Aorta (tissue), 5 donors: ENCODE results near the gene PIP4K2A. TPM values are rescaled to one million over a fixed set of nuclear protein-coding genes. Genes with fewer than 3 reads are reported as not detected.

Source experiments
- ATAC-seq: fragments of 200-7000 bp; cut with Tn5 transposase; one replicate; pipeline ENCODE4 v1.9.1; 2022; ENCODE audit warnings: moderate library complexity; ENCODE audit not compliant: low FRiP score
- DNase-seq, 2 donors: peaks; one replicate each; pipeline ENCODE4 v3.0.0-alpha.2; 2020
- H3K27ac ChIP-seq, 2 donors: one replicate each; pipeline ENCODE4 v1.5.1; 2013; ENCODE audit warnings: low read length in 2 of 2, mild to moderate bottlenecking in 2 of 2, moderate library complexity in 2 of 2, control low read depth in 1 of 2, inconsistent platforms in 1 of 2, low read depth in 1 of 2
- H3K27me3 ChIP-seq, 2 donors: one replicate each; pipeline ENCODE4 v1.6.1; 2013; ENCODE audit warnings: control low read depth in 1 of 2, low read length in 1 of 2, mild to moderate bottlenecking in 1 of 2, moderate library complexity in 1 of 2; ENCODE audit not compliant: insufficient read depth in 2 of 2, control insufficient read depth in 1 of 2
- H3K36me3 ChIP-seq, 2 donors: one replicate each; pipeline ENCODE4 v1.6.1; 2013; ENCODE audit warnings: control low read depth in 1 of 2, low read length in 1 of 2, mild to moderate bottlenecking in 1 of 2; ENCODE audit not compliant: insufficient read depth in 2 of 2, control insufficient read depth in 1 of 2
- H3K4me1 ChIP-seq, 2 donors: one replicate each; pipeline ENCODE4 v1.6.1; 2013; ENCODE audit warnings: low read length in 2 of 2, control low read depth in 1 of 2, mild to moderate bottlenecking in 1 of 2, moderate library complexity in 1 of 2; ENCODE audit not compliant: insufficient read depth in 2 of 2, control insufficient read depth in 1 of 2
- H3K4me3 ChIP-seq, 2 donors: one replicate each; pipeline ENCODE4 v1.5.1; 2013; ENCODE audit warnings: low read length in 2 of 2, control low read depth in 1 of 2, mild to moderate bottlenecking in 1 of 2
- H3K9me3 ChIP-seq: one replicate; pipeline ENCODE4 v1.6.1; 2013; ENCODE audit warnings: mild to moderate bottlenecking, low read length; ENCODE audit not compliant: control insufficient read depth
- WGBS, 2 donors: extraction: QIAGEN DNeasy Blood & Tissue Kit; methylation state at CpG; one replicate each; pipeline ENCODE4 v1.1.7; 2013; 5-methylcytosine and 5-hydroxymethylcytosine counted together
- intact Hi-C, 2 donors: fragments of 100-400 bp; cut with DNase I; formaldehyde crosslinking; loops; one replicate each; pipeline versions ENCODE4 v1.14.2 to v1.15.0; 2022
- polyA plus RNA-seq, 2 donors: library from polyadenylated mRNA; stranded (reverse); fragments of 200-250 nt; gene quantifications; one replicate each; pipeline ENCODE4 v1.2.3, GENCODE V29; 2013
- total RNA-seq, 2 donors: library from RNA; stranded (reverse); fragmentation: NEBNext Ultra II Directional; extraction: Animal tissue kit (Norgen Biotek cat#: 25700); gene quantifications; one replicate each; pipeline ENCODE4 v1.2.1, GENCODE V29; 2021
- donor health status: healthy with polysubstance abuse.
- donor health status: Bipolar disorder and iron deficiency.
- donor health status: DM: no; HTN: no; CAD: no.
- donor health status: DM: no; HTN: no; CAD: no.
- donor health status: DM: yes; HTN: yes; CAD: no.

Gene PIP4K2A
- total and polyA plus RNA-seq, 4 donors, result 24.2 to 90.3 (median 53.6) TPM

GRCh38 chr10:22682237-22683139 lies 31.9 kb downstream of the PIP4K2A start:
- intact Hi-C loops, result no loop called here
- H3K27me3 ChIP-seq, result no peaks in the 10 kb centered on the region
- no peak overlapping the region for H3K27ac ChIP-seq
- H3K4me3 ChIP-seq, result no peak overlapping the region
- WGBS, 2 donors, result 84 to 85% methylated on average over 6 of the region's 6 CpGs
- H3K4me1 ChIP-seq, result peaks cover 5 to 8% of the 10 kb centered on the region in 2 donors
- no peaks in the 10 kb centered on the region for H3K36me3 ChIP-seq
- no peak for ATAC-seq
- no peak for DNase-seq
- no peaks in the 10 kb centered on the region for H3K9me3 ChIP-seq

- 41 to 44% methylated on average over 4 of the region's 4 CpGs for WGBS, 2 donors
- intact Hi-C loops, result no loop called here
- peaks cover 5 to 8% of the 10 kb centered on the region in 2 donors for H3K4me1 ChIP-seq
- H3K4me3 ChIP-seq, result no peak overlapping the region
- H3K36me3 ChIP-seq, result no peaks in the 10 kb centered on the region
- H3K9me3 ChIP-seq, result no peaks in the 10 kb centered on the region
- H3K27me3 ChIP-seq, result no peaks in the 10 kb centered on the region
- no peak overlapping the region for H3K27ac ChIP-seq
- no peak for ATAC-seq
- no peak for DNase-seq
Observed at GRCh38 chr10:22681783-22682183, 32.6 kb downstream of the PIP4K2A start.

GRCh38 chr10:22681301-22681700 lies 33.1 kb downstream of the PIP4K2A start:
- H3K4me1 ChIP-seq, result peaks cover 5 to 8% of the 10 kb centered on the region in 2 donors
- intact Hi-C loops, result no loop called here
- WGBS, 2 donors, result 96 to 98% methylated on average over 1 of the region's 1 CpG

GRCh38 chr10:22679608-22680007 lies 34.8 kb downstream of the PIP4K2A start:
- Histone ChIP-seq H3K4me3 (no peak overlapping the region), H3K27me3 (no peaks in the 10 kb centered on the region), H3K27ac (no peak overlapping the region), H3K36me3 (no peaks in the 10 kb centered on the region), H3K9me3 (no peaks in the 10 kb centered on the region), H3K4me1 (peaks cover 9% of the 10 kb centered on the region in 2 donors)
- ATAC-seq (no peak), DNase-seq (no peak)
- 96% methylated on average over 1 of the region's 1 CpG for WGBS, 2 donors
- intact Hi-C loops, result no loop called here

More at GRCh38 chr10:22681301-22681700, 33.1 kb downstream of the PIP4K2A start:
- Histone ChIP-seq H3K27me3 (no peaks in the 10 kb centered on the region), H3K27ac (no peak overlapping the region), H3K9me3 (no peaks in the 10 kb centered on the region), H3K36me3 (no peaks in the 10 kb centered on the region), H3K4me3 (no peak overlapping the region)
- DNase-seq, result no peak
- ATAC-seq, result no peak

- DNase-seq (no peak), ATAC-seq (no peak)
- 96 to 98% methylated on average over 5 of the region's 5 CpGs for WGBS, 2 donors
- Histone ChIP-seq H3K4me1 (peaks cover 4 to 10% of the 10 kb centered on the region in 2 donors), H3K9me3 (no peaks in the 10 kb centered on the region), H3K27ac (no peak overlapping the region), H3K27me3 (no peaks in the 10 kb centered on the region), H3K36me3 (no peaks in the 10 kb centered on the region), H3K4me3 (no peak overlapping the region)
- intact Hi-C loops, result no loop called here
Observed at GRCh38 chr10:22677333-22677732, 37.0 kb downstream of the PIP4K2A start.

- Histone ChIP-seq H3K36me3 (no peaks in the 10 kb centered on the region), H3K27me3 (no peaks in the 10 kb centered on the region), H3K4me1 (peaks cover 4 to 10% of the 10 kb centered on the region in 2 donors), H3K4me3 (no peak overlapping the region), H3K9me3 (no peaks in the 10 kb centered on the region), H3K27ac (no peak overlapping the region)
- DNase-seq (no peak), ATAC-seq (no peak)
- WGBS, 2 donors, result 94% methylated on average over 1 of the region's 1 CpG
- intact Hi-C loops, result no loop called here
Observed at GRCh38 chr10:22676435-22676834, 37.9 kb downstream of the PIP4K2A start.

GRCh38 chr10:22674573-22674930 lies 39.8 kb downstream of the PIP4K2A start:
- Histone ChIP-seq H3K4me3 (no peak overlapping the region), H3K27me3 (no peaks in the 10 kb centered on the region), H3K27ac (no peak overlapping the region), H3K4me1 (peaks cover 1 to 10% of the 10 kb centered on the region in 2 donors), H3K36me3 (no peaks in the 10 kb centered on the region), H3K9me3 (no peaks in the 10 kb centered on the region)
- ATAC-seq (no peak), DNase-seq (no peak)
- WGBS, 2 donors, result 42 to 54% methylated on average over 3 of the region's 3 CpGs
- intact Hi-C loops, result no loop called here

- Histone ChIP-seq H3K27ac (no peak overlapping the region), H3K4me3 (no peak overlapping the region), H3K36me3 (no peaks in the 10 kb centered on the region), H3K9me3 (no peaks in the 10 kb centered on the region), H3K4me1 (peaks cover 1 to 10% of the 10 kb centered on the region in 2 donors), H3K27me3 (no peaks in the 10 kb centered on the region)
- intact Hi-C loops, result no loop called here
- 68% methylated on average over 2 of the region's 2 CpGs for WGBS, 2 donors
- DNase-seq, result no peak
- ATAC-seq, result no peak
Observed at GRCh38 chr10:22673785-22674572, 40.4 kb downstream of the PIP4K2A start.
